ENCODE results near the gene KRT31. TPM values are rescaled to one million over a fixed set of nuclear protein-coding genes. Genes with fewer than 3 reads are reported as not detected.

The KRT31 gene
- total and polyA plus RNA-seq, 2 of the 13 experiments (the other 11 are each of a cell fraction or from before 2014, with no cell fraction given): 0.05 TPM; not detected in 1

GRCh38 chr17:41404024-41404671, 6.7 kb upstream of the KRT31 start (continued):
- TF ChIP-seq HMG20A (CRISPR knock-in tag; IDR thresholded peaks at IDR 0.05; ENCODE audit: borderline replicate concordance): peak; percentile 89
- TF ChIP-seq HHEX (CRISPR knock-in tag; IDR thresholded peaks at IDR 0.05): peak; percentile 50; the same call in 1 of the 2 replicates
- TF ChIP-seq USF2 (IDR thresholded peaks at IDR 0.05; ENCODE audit: low read depth, low read length): peak; percentile 27; the same call in 1 of the 2 replicates
- no peak for TF ChIP-seq USF2 (CRISPR knock-in tag; IDR thresholded peaks at IDR 0.05; ENCODE audit: borderline replicate concordance)
- 0 out of 2 replicates have a peak, but pooled peaks have one; percentile 16 for TF ChIP-seq FOXP4 (CRISPR knock-in tag; IDR thresholded peaks at IDR 0.05)
- peak; percentile 73 for TF ChIP-seq CEBPB (IDR thresholded peaks at IDR 0.05; ENCODE audit: borderline replicate concordance, low read depth, low read length)
- no peak for TF ChIP-seq ZNF235 (CRISPR knock-in tag; IDR thresholded peaks at IDR 0.05; ENCODE audit: borderline replicate concordance)
- TF ChIP-seq MYC (CRISPR knock-in tag; IDR thresholded peaks at IDR 0.05; ENCODE audit: borderline replicate concordance): no peak
- 0 out of 2 replicates have a peak, but pooled peaks have one; percentile 43 for TF ChIP-seq NFIC (IDR thresholded peaks at IDR 0.05; ENCODE audit: low read length)
